Kidney (tissue), 14 donors: Measurements from ENCODE around the gene TNIP1. TPM values are rescaled to one million over a fixed set of nuclear protein-coding genes. Genes with fewer than 3 reads are reported as not detected.

ENCODE experiments used
- DNase-seq, 5 donors: peaks; one replicate each; pipeline ENCODE4 v3.0.0-alpha.2; 2013 to 2020
- FAIRE-seq: peaks from 2 replicates; lab custom pipeline; 2012; peaks lifted over from hg19 to GRCh38; lab: Jason Lieb, UNC
- H3K27ac ChIP-seq, 2 donors: one replicate each; pipeline ENCODE4 v1.7.0; 2013; ENCODE audit warnings: low read depth in 2 of 2, low read length in 2 of 2, inconsistent platforms in 1 of 2
- H3K27me3 ChIP-seq: one replicate; pipeline ENCODE4 v1.7.1; 2013; ENCODE audit warnings: low read length, inconsistent platforms; ENCODE audit not compliant: control insufficient read depth, insufficient read depth
- H3K36me3 ChIP-seq, 3 donors: one replicate each; pipeline versions ENCODE4 v1.7.0 to v1.7.1; 2013; ENCODE audit warnings: low read length in 3 of 3, control low read depth in 1 of 3, inconsistent platforms in 1 of 3; ENCODE audit not compliant: insufficient read depth in 3 of 3, control insufficient read depth in 2 of 3
- H3K4me1 ChIP-seq, 3 donors: one replicate each; pipeline versions ENCODE4 v1.7.0 to v1.7.1; 2013; ENCODE audit warnings: low read length in 3 of 3, inconsistent platforms in 1 of 3, low read depth in 1 of 3; ENCODE audit not compliant: control insufficient read depth in 2 of 3, insufficient read depth in 2 of 3
- H3K4me3 ChIP-seq, 3 donors: one replicate each; pipeline versions ENCODE4 v1.7.0 to v1.8.1; 2013; ENCODE audit warnings: low read length in 3 of 3, control low read depth in 1 of 3, inconsistent platforms in 1 of 3
- H3K9ac ChIP-seq, 3 donors: one replicate each; pipeline versions ENCODE4 v1.7.0 to v1.7.1; 2013; ENCODE audit warnings: low read length in 3 of 3, control low read depth in 1 of 3, inconsistent platforms in 1 of 3
- H3K9me3 ChIP-seq, 3 donors: one replicate each; pipeline versions ENCODE4 v1.7.0 to v1.7.1; 2013; ENCODE audit warnings: low read length in 3 of 3, control low read depth in 1 of 3, inconsistent platforms in 1 of 3; ENCODE audit not compliant: control insufficient read depth in 2 of 3, insufficient read depth in 1 of 3
- intact Hi-C: fragments of 100-400 bp; cut with DNase I; formaldehyde crosslinking; loops from one replicate; pipeline ENCODE4 v1.11.1; 2022
- polyA plus RNA-seq: library from polyadenylated mRNA; stranded (reverse); fragments of 350-450 nt; fragmentation: Illumina TruSeq; extraction: RNeasy Lipid Tissue Mini Kit (QIAGEN cat#74804); gene quantifications from one replicate; pipeline ENCODE4 v1.2.3, GENCODE V29; 2014; ENCODE audit warnings: low read depth, low replicate concordance; ENCODE audit not compliant: insufficient read depth
- total RNA-seq: library from RNA; stranded (reverse); fragmentation: NEBNext Ultra II Directional; extraction: Animal tissue kit (Norgen Biotek cat#: 25700); gene quantifications from one replicate; pipeline ENCODE4 v1.2.1, GENCODE V29; 2021
- TF ChIP-seq, protein P1 (sequence below): IDR thresholded peaks from 3 replicates; pipeline ENCODE4 v1.5.1; 2012; ENCODE audit warnings: mild to moderate bottlenecking, moderate library complexity, borderline replicate concordance; ENCODE audit not compliant: insufficient read depth; ENCODE audit errors: extremely low read depth
- donor health status: control.
- donor health status: control.
- donor health status: control.
- donor health status: control.
- donor health status: control.
- donor health status: DM: yes; HTN: yes; CAD: no.
- donor health status: Normal renal cell carcinoma (clear cell type).

The TNIP1 gene
- total and polyA plus RNA-seq, 2 donors from 2014 or later, result 109 to 132 TPM

DNA sequence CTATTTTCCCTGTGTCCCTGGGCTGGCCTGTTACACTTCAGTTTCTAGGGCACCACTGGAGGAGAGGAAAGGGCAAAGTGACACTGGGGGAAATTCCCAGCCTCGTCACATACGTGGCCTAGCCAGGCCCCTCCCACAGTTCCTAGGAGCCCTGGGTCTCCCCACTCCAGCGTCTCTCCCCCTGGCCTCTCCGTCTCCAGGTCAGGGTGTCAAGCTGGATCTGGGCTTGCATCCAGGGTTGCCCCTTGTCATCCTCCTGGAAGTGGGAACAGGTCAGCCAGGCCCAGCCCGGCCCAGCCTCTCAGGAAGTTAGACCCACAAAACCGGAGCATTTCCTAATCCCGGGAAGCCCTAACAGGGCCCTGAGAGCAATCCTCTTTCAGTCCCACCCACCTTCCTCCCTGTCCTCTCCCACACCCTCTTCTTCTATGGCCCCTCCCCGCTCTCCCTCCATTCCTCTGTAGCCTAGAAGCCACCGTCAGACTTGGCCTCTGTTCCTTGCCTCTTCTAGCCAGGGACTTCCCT is 4.7 kb upstream of the TNIP1 start:
- TF ChIP-seq, protein P1, sequence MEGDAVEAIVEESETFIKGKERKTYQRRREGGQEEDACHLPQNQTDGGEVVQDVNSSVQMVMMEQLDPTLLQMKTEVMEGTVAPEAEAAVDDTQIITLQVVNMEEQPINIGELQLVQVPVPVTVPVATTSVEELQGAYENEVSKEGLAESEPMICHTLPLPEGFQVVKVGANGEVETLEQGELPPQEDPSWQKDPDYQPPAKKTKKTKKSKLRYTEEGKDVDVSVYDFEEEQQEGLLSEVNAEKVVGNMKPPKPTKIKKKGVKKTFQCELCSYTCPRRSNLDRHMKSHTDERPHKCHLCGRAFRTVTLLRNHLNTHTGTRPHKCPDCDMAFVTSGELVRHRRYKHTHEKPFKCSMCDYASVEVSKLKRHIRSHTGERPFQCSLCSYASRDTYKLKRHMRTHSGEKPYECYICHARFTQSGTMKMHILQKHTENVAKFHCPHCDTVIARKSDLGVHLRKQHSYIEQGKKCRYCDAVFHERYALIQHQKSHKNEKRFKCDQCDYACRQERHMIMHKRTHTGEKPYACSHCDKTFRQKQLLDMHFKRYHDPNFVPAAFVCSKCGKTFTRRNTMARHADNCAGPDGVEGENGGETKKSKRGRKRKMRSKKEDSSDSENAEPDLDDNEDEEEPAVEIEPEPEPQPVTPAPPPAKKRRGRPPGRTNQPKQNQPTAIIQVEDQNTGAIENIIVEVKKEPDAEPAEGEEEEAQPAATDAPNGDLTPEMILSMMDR, result no peak
- no peaks in the 10 kb centered on the region for H3K27me3 ChIP-seq
- intact Hi-C loops, result no loop called here
- H3K9ac ChIP-seq, result no peak overlapping the region
- no peak overlapping the region for H3K4me3 ChIP-seq
- H3K9me3 ChIP-seq, result no peaks in the 10 kb centered on the region
- peak overlapping the region; percentile 47 to 73 for H3K27ac ChIP-seq
- peaks cover 0 to 29% (median 13%) of the 10 kb centered on the region in 3 donors for H3K4me1 ChIP-seq
- no peaks in the 10 kb centered on the region for H3K36me3 ChIP-seq
- peak in 2 of 5 donors; percentile 46 to 90 for DNase-seq
- FAIRE-seq, result no peak

DNA sequence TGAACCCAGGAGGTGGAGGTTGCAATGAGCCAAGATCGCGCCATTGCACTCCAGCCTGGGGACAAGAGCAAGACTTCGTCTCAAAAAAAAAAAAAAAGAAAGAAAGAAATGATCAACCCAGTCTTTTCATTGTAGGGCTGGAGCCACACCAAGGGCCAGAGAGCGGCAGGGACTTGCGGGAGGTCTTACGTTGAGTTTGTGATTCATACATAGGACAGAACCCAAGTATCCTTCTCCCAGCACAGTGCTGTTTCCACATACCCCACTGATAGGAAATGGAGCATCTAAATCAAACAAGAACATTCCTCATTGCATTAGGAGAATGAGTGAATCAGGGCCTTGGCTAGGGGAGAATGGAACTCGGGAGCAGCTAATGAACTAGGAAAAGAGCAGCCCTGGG is 3.5 kb upstream of the TNIP1 start:
- H3K27me3 ChIP-seq, result no peaks in the 10 kb centered on the region
- DNase-seq, result no peak
- no peak overlapping the region for H3K9ac ChIP-seq
- intact Hi-C loops, result no loop called here
- peaks cover 5 to 36% (median 17%) of the 10 kb centered on the region in 3 donors for H3K4me1 ChIP-seq
- no peak overlapping the region for H3K27ac ChIP-seq
- H3K9me3 ChIP-seq, result no peaks in the 10 kb centered on the region
- H3K36me3 ChIP-seq, result no peaks in the 10 kb centered on the region
- no peak for FAIRE-seq
- TF ChIP-seq, protein P1, result no peak
- H3K4me3 ChIP-seq, result no peak overlapping the region

DNA sequence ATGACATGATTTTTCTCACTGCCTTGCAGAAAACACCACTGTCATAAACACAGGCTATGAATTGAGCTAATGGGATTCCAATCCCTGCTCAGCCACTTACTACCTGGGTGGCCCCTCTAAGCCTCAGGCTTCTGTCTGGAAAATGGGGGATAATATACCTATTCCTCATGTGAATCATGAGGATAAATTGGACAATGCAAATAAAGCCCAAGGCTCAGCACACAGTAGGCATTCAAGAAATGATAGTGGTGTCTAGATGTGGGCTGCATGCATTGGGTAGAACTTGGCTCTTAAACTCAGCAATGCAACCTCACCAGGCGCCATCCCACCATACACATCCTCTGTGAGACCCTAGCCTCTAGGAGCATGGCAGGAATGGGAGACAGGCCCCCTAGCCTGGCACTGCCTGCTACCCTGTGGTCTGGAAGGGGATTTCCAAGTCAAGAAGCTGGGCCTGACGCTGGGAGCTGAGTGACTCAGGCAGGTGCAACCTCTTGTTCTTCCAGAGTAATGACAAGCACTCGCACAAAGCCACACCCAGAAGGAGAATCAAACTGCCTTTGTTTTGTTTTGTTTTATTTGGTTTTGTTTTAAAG is 2.3 kb upstream of the TNIP1 start:
- H3K27ac ChIP-seq, result peak overlapping the region in 1 of 2 donors; percentile 16
- intact Hi-C loops, result no loop called here
- peaks cover 5 to 42% (median 27%) of the 10 kb centered on the region in 3 donors for H3K4me1 ChIP-seq
- H3K27me3 ChIP-seq, result no peaks in the 10 kb centered on the region
- TF ChIP-seq, protein P1, result no peak
- no peak overlapping the region for H3K9ac ChIP-seq
- H3K9me3 ChIP-seq, result no peaks in the 10 kb centered on the region
- FAIRE-seq (no peak), DNase-seq (no peak)
- no peaks in the 10 kb centered on the region for H3K36me3 ChIP-seq
- H3K4me3 ChIP-seq, result no peak overlapping the region
